Uterus (tissue), 4 donors: ENCODE results near the gene APOB. TPM values are rescaled to one million over a fixed set of nuclear protein-coding genes. Genes with fewer than 3 reads are reported as not detected.

Experiments
- DNase-seq, 2 donors: peaks; one replicate each; pipeline ENCODE4 v3.0.0-alpha.2; 2019 to 2020
- H3K27ac ChIP-seq, 2 donors: fragments of 200-600 bp; sonication (generic); 1 replicate in 1 of 2; 2 replicates in 1 of 2; pipeline ENCODE4 v1.5.1; 2016 to 2018
- H3K27me3 ChIP-seq, 2 donors: fragments of 200-600 bp; sonication (generic); one replicate each; pipeline ENCODE4 v1.5.1; 2018 to 2019; ENCODE audit warnings: control low read depth in 1 of 2
- H3K36me3 ChIP-seq, 2 donors: fragments of 200-600 bp; sonication (generic); one replicate each; pipeline ENCODE4 v1.5.1; 2019; ENCODE audit warnings: control low read depth in 1 of 2
- H3K4me1 ChIP-seq, 2 donors: fragments of 200-600 bp; sonication (generic); one replicate each; pipeline ENCODE4 v1.5.1; 2018 to 2019; ENCODE audit warnings: control low read depth in 1 of 2
- H3K4me3 ChIP-seq, 2 donors: fragments of 200-600 bp; sonication (generic); 1 replicate in 1 of 2; 2 replicates in 1 of 2; pipeline ENCODE4 v1.5.1; 2018 to 2019; ENCODE audit warnings: mild to moderate bottlenecking in 1 of 2
- H3K9me3 ChIP-seq, 2 donors: fragments of 200-600 bp; sonication (generic); one replicate each; pipeline ENCODE4 v1.5.1; 2019; ENCODE audit warnings: control low read depth in 1 of 2
- POLR2A ChIP-seq, 2 donors: fragments of 450-650 bp; IDR thresholded peaks; one replicate each; pipeline ENCODE4 v1.6.1; 2016; ENCODE audit warnings: antibody characterized with exemption in 2 of 2, mild to moderate bottlenecking in 1 of 2, moderate library complexity in 1 of 2
- intact Hi-C: fragments of 100-400 bp; cut with DNase I; formaldehyde crosslinking; loops from one replicate; pipeline ENCODE4 v1.15.1; 2023; ENCODE audit warnings: low total_unique reads
- total RNA-seq, 4 donors: library from RNA; depleted of rRNA in 3 of 4; stranded (reverse); fragments of >200 nt in 3 of 4; gene quantifications; one replicate each; pipeline versions ENCODE4 v1.1.0 to v1.2.4, GENCODE V29; 2014 to 2023
- TF ChIP-seq, protein P1 (sequence below), 4 experiments: fragments of 200-600 bp in 2 of 4; fragments of 450-650 bp in 2 of 4; sonication (generic) in 2 of 4; IDR thresholded peaks; one replicate each; pipeline ENCODE4 v1.5.1; 2016 to 2019; ENCODE audit warnings: antibody characterized with exemption in 4 of 4, mild to moderate bottlenecking in 2 of 4, moderate library complexity in 1 of 4
- donor health status: DM: yes; HTN: yes; CAD: no.

APOB gene
- total RNA-seq, 4 donors from 2014 or later: 0.41 to 0.55 TPM; not detected in 2

DNA sequence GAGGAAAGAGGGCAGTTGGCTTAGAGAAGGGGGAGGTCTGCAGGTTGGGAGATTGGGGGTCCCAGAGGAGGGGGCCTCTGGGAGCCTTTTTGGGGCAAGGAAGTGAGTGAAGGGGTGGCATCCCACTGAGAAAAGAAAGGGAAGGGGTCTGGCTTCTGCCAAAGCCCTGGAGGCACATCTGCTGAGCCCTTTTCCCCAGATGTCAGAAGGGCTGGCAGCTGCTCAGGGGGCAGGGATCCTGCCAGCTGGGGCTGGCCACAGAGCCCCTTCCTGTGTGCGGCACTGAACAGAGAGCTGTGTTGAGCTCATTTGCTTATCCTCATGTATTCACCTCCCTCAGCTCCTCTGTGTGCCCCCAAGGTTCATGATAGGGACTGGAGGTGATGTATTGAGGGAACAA lies 54.5 kb downstream of the APOB start:
- no peak overlapping the region for H3K4me3 ChIP-seq
- no peak for DNase-seq
- intact Hi-C loops: no loop called here
- TF ChIP-seq, protein P1, sequence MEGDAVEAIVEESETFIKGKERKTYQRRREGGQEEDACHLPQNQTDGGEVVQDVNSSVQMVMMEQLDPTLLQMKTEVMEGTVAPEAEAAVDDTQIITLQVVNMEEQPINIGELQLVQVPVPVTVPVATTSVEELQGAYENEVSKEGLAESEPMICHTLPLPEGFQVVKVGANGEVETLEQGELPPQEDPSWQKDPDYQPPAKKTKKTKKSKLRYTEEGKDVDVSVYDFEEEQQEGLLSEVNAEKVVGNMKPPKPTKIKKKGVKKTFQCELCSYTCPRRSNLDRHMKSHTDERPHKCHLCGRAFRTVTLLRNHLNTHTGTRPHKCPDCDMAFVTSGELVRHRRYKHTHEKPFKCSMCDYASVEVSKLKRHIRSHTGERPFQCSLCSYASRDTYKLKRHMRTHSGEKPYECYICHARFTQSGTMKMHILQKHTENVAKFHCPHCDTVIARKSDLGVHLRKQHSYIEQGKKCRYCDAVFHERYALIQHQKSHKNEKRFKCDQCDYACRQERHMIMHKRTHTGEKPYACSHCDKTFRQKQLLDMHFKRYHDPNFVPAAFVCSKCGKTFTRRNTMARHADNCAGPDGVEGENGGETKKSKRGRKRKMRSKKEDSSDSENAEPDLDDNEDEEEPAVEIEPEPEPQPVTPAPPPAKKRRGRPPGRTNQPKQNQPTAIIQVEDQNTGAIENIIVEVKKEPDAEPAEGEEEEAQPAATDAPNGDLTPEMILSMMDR (IDR thresholded peaks at IDR 0.05): no peak
- TF ChIP-seq POLR2A (IDR thresholded peaks at IDR 0.05): no peak
- H3K27ac ChIP-seq: peak overlapping the region in 1 of 2 donors; percentile 11
- no peaks in the 10 kb centered on the region for H3K27me3 ChIP-seq
- peaks cover 0 to 8% of the 10 kb centered on the region in 2 donors for H3K4me1 ChIP-seq
- H3K36me3 ChIP-seq: no peaks in the 10 kb centered on the region
- no peaks in the 10 kb centered on the region for H3K9me3 ChIP-seq

DNA sequence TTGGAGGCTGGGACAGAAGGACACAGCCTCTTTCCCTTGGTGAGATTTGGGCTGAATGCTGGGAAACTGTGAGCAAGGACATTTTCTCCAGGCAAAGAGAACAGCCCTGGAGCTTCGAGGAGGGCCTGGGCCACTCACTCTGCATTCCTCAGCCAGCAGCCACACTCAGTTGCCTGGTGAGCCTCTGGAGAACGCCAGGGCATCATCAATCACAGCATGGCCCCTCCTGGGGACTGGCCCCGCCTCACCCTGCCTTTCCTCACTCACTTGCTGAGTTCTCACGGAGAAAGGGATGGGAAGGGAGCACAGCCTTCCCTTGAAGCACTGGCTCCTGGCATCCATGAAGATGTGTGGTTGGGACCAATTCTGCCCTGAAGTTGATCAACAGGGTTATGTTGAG lies 55.0 kb downstream of the APOB start:
- intact Hi-C loops: no loop called here
- TF ChIP-seq, protein P1 (IDR thresholded peaks at IDR 0.05): no peak
- no peak for TF ChIP-seq POLR2A (IDR thresholded peaks at IDR 0.05)
- Histone ChIP-seq H3K36me3 (no peaks in the 10 kb centered on the region), H3K27me3 (no peaks in the 10 kb centered on the region), H3K9me3 (no peaks in the 10 kb centered on the region), H3K4me1 (peaks cover 0 to 8% of the 10 kb centered on the region in 2 donors), H3K4me3 (no peak overlapping the region), H3K27ac (no peak overlapping the region)
- no peak for DNase-seq

DNA sequence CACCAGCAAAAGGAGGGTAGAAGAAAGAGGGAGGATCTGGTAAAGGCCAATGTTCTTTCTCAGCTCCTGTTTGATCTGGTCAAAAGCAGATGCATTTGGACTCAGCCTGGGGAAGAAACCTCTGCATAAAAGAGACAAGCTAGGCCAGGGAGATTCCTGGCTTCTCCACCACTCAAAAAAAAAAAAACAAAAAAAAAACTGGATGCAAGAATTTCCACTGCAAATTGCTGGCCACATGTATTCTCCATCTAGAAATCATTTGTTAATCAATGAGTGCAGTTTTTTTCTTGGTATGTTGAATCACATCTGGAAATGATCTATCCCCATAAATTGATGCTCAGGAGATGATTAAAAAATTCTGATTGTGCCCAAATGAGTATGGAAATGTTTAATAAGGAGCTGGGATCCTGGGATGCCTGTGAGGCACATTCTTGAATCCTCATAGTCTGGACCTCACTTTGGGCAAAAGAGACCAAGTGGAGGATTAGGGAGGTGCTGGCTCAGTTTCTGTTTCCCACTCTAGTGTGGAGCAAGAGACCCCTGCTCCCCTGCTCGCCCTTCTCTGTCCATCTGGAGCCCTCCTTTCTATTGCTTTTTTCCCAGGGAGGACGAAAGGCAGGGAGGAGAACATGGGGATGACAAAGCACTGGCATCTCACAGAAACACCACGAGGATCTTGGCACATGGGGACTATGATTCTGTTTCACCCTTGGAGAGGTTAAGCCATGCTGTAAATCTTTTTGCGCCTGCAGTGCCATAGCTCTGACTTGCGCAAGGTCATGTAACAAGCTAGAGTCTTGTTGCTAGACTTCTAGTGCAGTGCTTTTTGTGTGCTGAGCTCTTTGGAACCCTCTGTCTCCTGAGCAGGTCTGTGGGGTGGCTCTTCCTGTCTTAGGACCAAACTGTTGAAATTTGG lies 57.6 kb downstream of the APOB start:
- Histone ChIP-seq H3K27me3 (no peaks in the 10 kb centered on the region), H3K9me3 (no peaks in the 10 kb centered on the region), H3K27ac (no peak overlapping the region), H3K4me3 (no peak overlapping the region), H3K4me1 (peaks cover 0 to 8% of the 10 kb centered on the region in 2 donors), H3K36me3 (no peaks in the 10 kb centered on the region)
- TF ChIP-seq POLR2A (IDR thresholded peaks at IDR 0.05): no peak
- TF ChIP-seq, protein P1 (IDR thresholded peaks at IDR 0.05): no peak
- DNase-seq: peak; percentile 41 to 43
- intact Hi-C loops: no loop called here

DNA sequence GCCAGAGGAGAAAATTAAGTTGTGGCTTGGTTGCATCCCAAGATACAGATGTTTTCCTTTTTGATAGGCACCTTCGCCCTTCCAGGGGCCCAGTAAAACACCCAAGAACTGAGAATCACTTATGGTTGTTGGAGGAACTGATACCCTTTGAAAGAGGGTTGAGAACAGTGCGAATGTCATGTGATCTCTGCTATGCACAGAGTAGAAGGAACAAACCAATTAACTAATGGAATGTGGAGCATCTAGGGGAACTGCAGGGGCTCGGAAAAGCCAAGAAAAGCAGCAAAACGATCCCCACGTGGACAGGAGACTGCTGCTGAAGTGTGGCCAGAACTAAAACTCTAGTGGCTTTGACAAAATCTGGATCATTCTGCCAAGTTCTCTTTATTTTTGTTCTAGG lies 58.8 kb downstream of the APOB start:
- Histone ChIP-seq H3K36me3 (no peaks in the 10 kb centered on the region), H3K27ac (no peak overlapping the region), H3K27me3 (no peaks in the 10 kb centered on the region), H3K9me3 (no peaks in the 10 kb centered on the region), H3K4me1 (peaks cover 0 to 8% of the 10 kb centered on the region in 2 donors), H3K4me3 (no peak overlapping the region)
- TF ChIP-seq, protein P1 (IDR thresholded peaks at IDR 0.05): no peak
- TF ChIP-seq POLR2A (IDR thresholded peaks at IDR 0.05): no peak
- DNase-seq: no peak
- intact Hi-C loops: no loop called here

- H3K4me3 ChIP-seq: no peak overlapping the region
- no peak for DNase-seq
- peaks cover 0 to 8% of the 10 kb centered on the region in 2 donors for H3K4me1 ChIP-seq
- no peaks in the 10 kb centered on the region for H3K9me3 ChIP-seq
- no peak overlapping the region for H3K27ac ChIP-seq
- TF ChIP-seq, protein P1 (IDR thresholded peaks at IDR 0.05): no peak
- TF ChIP-seq POLR2A (IDR thresholded peaks at IDR 0.05): no peak
- H3K27me3 ChIP-seq: no peaks in the 10 kb centered on the region
- intact Hi-C loops: no loop called here
- no peaks in the 10 kb centered on the region for H3K36me3 ChIP-seq
Observed at GRCh38 chr2:20984408-20984807, 59.5 kb downstream of the APOB start.
